IPS-20b (cell line): Measurements from ENCODE around the gene BST2.

Experiments
- H3K27ac ChIP-seq: one replicate; pipeline ENCODE4 v1.5.1; 2013; ENCODE audit warnings: low read length
- H3K27me3 ChIP-seq: 2 replicates; pipeline ENCODE4 v1.6.1; 2013; ENCODE audit warnings: mild to moderate bottlenecking, low read length, inconsistent platforms; ENCODE audit not compliant: insufficient read depth
- H3K36me3 ChIP-seq: 2 replicates; pipeline ENCODE4 v1.6.1; 2013; ENCODE audit warnings: low read depth, mild to moderate bottlenecking, inconsistent platforms, low read length, moderate library complexity; ENCODE audit not compliant: insufficient read depth
- H3K4me1 ChIP-seq: 2 replicates; pipeline ENCODE4 v1.6.1; 2013; ENCODE audit warnings: mild to moderate bottlenecking, control low read depth, inconsistent platforms, low read length, moderate library complexity; ENCODE audit not compliant: insufficient read depth
- H3K4me3 ChIP-seq: 2 replicates; pipeline ENCODE4 v1.5.1; 2013; ENCODE audit warnings: mild to moderate bottlenecking, low read length, inconsistent platforms
- H3K9ac ChIP-seq: 2 replicates; pipeline ENCODE4 v1.6.1; 2013; ENCODE audit warnings: low read depth, mild to moderate bottlenecking, inconsistent platforms, low read length, moderate library complexity
- H3K9me3 ChIP-seq: 2 replicates; pipeline ENCODE4 v1.6.1; 2013; ENCODE audit warnings: mild to moderate bottlenecking, low read depth, low read length, inconsistent platforms; ENCODE audit not compliant: insufficient read depth

Gene BST2

DNA sequence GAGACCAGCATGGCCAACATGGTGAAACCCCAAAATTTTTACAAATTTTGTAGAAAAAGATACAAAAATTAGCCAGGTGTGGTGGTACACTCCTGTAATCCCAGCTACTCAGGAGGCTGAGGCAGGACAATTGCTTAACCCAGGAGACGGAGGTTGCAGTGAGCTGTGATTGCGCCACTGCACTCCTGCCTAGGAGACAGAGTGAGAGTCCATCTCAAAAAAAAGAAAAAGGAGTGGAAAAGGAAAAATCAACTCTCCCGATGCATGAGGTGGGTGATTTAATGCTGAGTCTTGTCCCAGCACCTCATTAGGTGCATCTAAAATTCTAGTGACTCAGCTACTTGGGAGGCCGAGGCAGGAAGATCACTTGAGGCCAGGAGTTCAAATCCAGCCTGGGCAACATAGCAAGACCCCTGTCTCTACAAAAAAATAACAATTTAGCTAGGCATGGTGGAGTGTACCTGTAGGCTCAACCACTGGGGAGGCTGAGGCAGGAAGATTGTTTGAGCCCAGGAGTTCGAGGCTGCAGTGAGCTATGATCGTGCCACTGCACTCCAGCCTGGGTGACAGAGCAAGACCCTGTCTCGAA lies 48.3 kb downstream of the BST2 start:
- no peaks in the 10 kb centered on the region for H3K9me3 ChIP-seq
- H3K4me1 ChIP-seq, result no peaks in the 10 kb centered on the region
- H3K9ac ChIP-seq, result no peak overlapping the region
- no peaks in the 10 kb centered on the region for H3K36me3 ChIP-seq
- no peaks in the 10 kb centered on the region for H3K27me3 ChIP-seq
- no peak overlapping the region for H3K27ac ChIP-seq
- H3K4me3 ChIP-seq, result no peak overlapping the region

DNA sequence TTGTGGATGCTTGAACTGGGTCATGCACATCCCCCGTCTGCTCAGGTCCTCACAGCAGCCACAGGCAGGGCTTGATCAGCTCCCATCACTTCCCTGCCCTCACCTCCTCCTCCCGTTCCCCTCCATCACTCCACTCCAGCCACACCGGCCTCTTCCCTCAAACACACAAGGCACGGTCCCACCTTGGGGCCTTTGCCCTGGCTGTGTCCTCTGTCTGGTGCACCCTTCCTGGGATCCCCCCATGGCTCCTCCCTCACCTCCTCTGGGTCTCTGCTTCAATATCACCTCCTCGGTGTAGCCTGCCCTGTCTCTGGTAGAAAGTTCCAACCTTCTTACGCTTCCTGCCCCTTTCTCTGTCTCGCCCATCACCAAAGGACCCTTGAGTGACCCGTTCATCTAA lies 52.0 kb downstream of the BST2 start:
- Histone ChIP-seq H3K4me3 (no peak overlapping the region), H3K4me1 (peaks cover 6% of the 10 kb centered on the region; the same call in 1 of the 2 replicates), H3K36me3 (no peaks in the 10 kb centered on the region), H3K27me3 (no peaks in the 10 kb centered on the region), H3K9ac (no peak overlapping the region), H3K9me3 (no peaks in the 10 kb centered on the region), H3K27ac (no peak overlapping the region)
